Measurements from ENCODE around the gene EFNB3. TPM values are rescaled to one million over a fixed set of nuclear protein-coding genes. Genes with fewer than 3 reads are reported as not detected.
A peak's percentile ranks its signal among the peaks of the same experiment; 100 is the strongest.

EFNB3 gene
- total and polyA plus RNA-seq, 2 of the 8 experiments (the other 6 are each of a cell fraction or from before 2014, with no cell fraction given), result 15.0 to 27.3 TPM

- Histone ChIP-seq H2BK15ac (ENCODE audit: low read length) (no peak overlapping the region), H4K5ac (ENCODE audit: insufficient read length, low read depth, low read length) (no peak overlapping the region), H3K79me2 (ENCODE audit: control insufficient read depth in 1 of 2, insufficient read depth in 2 of 2, low read length in 2 of 2) (no peaks in the 10 kb centered on the region), H3K9ac (replicated peaks in 1 of 4; ENCODE audit: extremely low read depth in 1 of 4, low read depth in 3 of 4, low read length in 3 of 4) (no peak overlapping the region), H3K14ac (ENCODE audit: insufficient read length) (no peak overlapping the region), H3K4me1 (replicated peaks in 1 of 4; ENCODE audit: control insufficient read depth in 3 of 4, insufficient read depth in 4 of 4, low read length in 3 of 4) (peaks cover 2 to 29% (median 22%) of the 10 kb centered on the region in 4 experiments), H3K23ac (ENCODE audit: insufficient read length) (no peak overlapping the region), H4K8ac (ENCODE audit: extremely low read depth, insufficient read depth, low read length) (no peak overlapping the region), H3K79me1 (ENCODE audit: low read depth, low read length) (no peaks in the 10 kb centered on the region; the same call in 1 of the 2 replicates), H2BK20ac (ENCODE audit: low read length) (no peak overlapping the region), H2BK120ac (replicated peaks; ENCODE audit: low read depth, low read length) (no peak overlapping the region), H2BK5ac (ENCODE audit: low read depth, low read length) (no peak overlapping the region), H2AFZ (ENCODE audit: low read length) (no peak overlapping the region), H4K20me1 (replicated peaks in 1 of 2; ENCODE audit: control insufficient read depth in 1 of 2, insufficient read depth in 2 of 2, low read length in 2 of 2) (peaks cover 2 to 7% of the 10 kb centered on the region in 2 experiments), H4K91ac (replicated peaks; ENCODE audit: insufficient read length, low read length) (no peak overlapping the region), H3K9me3 (ENCODE audit: insufficient read depth in 2 of 2, low read depth in 1 of 2, low read length in 1 of 2) (no peaks in the 10 kb centered on the region), H3K4me2 (ENCODE audit: insufficient read depth in 1 of 2, low read depth in 2 of 2, low read length in 2 of 2) (no peak overlapping the region; a peak in 1 of 4 replicates), H3K27ac (ENCODE audit: low read depth, low read length) (no peak overlapping the region), H3K4me3 (ENCODE audit: extremely low read depth in 1 of 4, insufficient read depth in 2 of 4, low read depth in 3 of 4, low read length in 4 of 4) (no peak overlapping the region), H3K4ac (replicated peaks; ENCODE audit: insufficient read length, low read depth, low read length) (no peak overlapping the region), H3K18ac (ENCODE audit: extremely low read depth, low read length) (no peak overlapping the region), H3K36me3 (ENCODE audit: control insufficient read depth in 2 of 4, insufficient read depth in 4 of 4, low read length in 3 of 4) (no peaks in the 10 kb centered on the region), H3K23me2 (ENCODE audit: low read depth, low read length) (peaks cover 19% of the 10 kb centered on the region; the same call in 1 of the 2 replicates), H3K56ac (replicated peaks; ENCODE audit: insufficient read length, low read depth, low read length) (no peak overlapping the region), H2BK12ac (ENCODE audit: low read depth, low read length) (no peak overlapping the region), H2AK5ac (ENCODE audit: low read depth, low read length) (no peak overlapping the region), H3K27me3 (replicated peaks in 1 of 4; ENCODE audit: control insufficient read depth in 3 of 4, extremely low read depth in 1 of 4, insufficient read depth in 3 of 4, low read length in 3 of 4) (peaks cover 0 to 6% (median 3%) of the 10 kb centered on the region in 4 experiments; a peak in 2 of 7 replicates)
- POLR2A ChIA-PET (ENCODE audit: partially characterized antibody), result interaction anchor here (1.2 to 11.4 kb wide), 5 partner anchors 9 to 124 kb away, joined by 3 to 186 read pairs (median 16); partner anchors contain the start of genes ATP1B2, DNAH2, MPDU1 and SAT2
- 84% methylated on average over 9 of the region's 9 CpGs; no CpG with 5 or more reads in 1 of the 2 experiments for WGBS, 2 experiments (ENCODE audit: extremely low coverage in 1 of 2, insufficient coverage in 1 of 2, insufficient read length in 1 of 2, insufficient replicate concordance in 2 of 2, low coverage in 1 of 2, low lambda C conversion rate in 2 of 2, missing lambda C conversion rate in 1 of 2)
- peak in 1 of 2 experiments; percentile 60 for DNase-seq (ENCODE audit: low read depth in 1 of 2, low spot score in 2 of 2)
- CTCF ChIA-PET (ENCODE audit: partially characterized antibody), result interaction anchor here (1.0 to 9.2 kb wide), 6 partner anchors 10 to 114 kb away, joined by 3 to 85 read pairs (median 17); partner anchors contain the start of genes DNAH2, SHBG, TP53 and WRAP53
- no peak for FAIRE-seq
- no peak for TF ChIP-seq KDM4A (IDR thresholded peaks at IDR 0.05; ENCODE audit: low read depth, low read length, severe bottlenecking)
- TF ChIP-seq SP1 (IDR thresholded peaks at IDR 0.05; ENCODE audit: low read depth, low read length), result no peak
- TF ChIP-seq EGR1 (IDR thresholded peaks at IDR 0.05; ENCODE audit: borderline replicate concordance, low read depth, low read length), result no peak
- TF ChIP-seq SIX5 (IDR thresholded peaks at IDR 0.05; ENCODE audit: low read depth, low read length), result no peak
- TF ChIP-seq NANOG (IDR thresholded peaks at IDR 0.05; ENCODE audit: insufficient read depth, low read depth, low read length, poor library complexity, severe bottlenecking), result no peak
- no peak for TF ChIP-seq FOSL1 (IDR thresholded peaks at IDR 0.05; ENCODE audit: insufficient read depth, low read depth, low read length)
- no peak for TF ChIP-seq BACH1 (IDR thresholded peaks at IDR 0.05; ENCODE audit: low read length)
Observed at GRCh38 chr17:7707446-7707845, 2.4 kb downstream of the EFNB3 start.

All from H1 (cell line).